CMK (cell line): ENCODE measurements around the gene SCN3A.

Source experiments
- DNase-seq: peaks from one replicate; pipeline ENCODE4 v3.0.0-alpha.2; 2010; ENCODE audit warnings: low read depth

SCN3A gene

GRCh38 chr2:165056564-165056963, 147.3 kb downstream of the SCN3A start:
- no peak for DNase-seq

DNA sequence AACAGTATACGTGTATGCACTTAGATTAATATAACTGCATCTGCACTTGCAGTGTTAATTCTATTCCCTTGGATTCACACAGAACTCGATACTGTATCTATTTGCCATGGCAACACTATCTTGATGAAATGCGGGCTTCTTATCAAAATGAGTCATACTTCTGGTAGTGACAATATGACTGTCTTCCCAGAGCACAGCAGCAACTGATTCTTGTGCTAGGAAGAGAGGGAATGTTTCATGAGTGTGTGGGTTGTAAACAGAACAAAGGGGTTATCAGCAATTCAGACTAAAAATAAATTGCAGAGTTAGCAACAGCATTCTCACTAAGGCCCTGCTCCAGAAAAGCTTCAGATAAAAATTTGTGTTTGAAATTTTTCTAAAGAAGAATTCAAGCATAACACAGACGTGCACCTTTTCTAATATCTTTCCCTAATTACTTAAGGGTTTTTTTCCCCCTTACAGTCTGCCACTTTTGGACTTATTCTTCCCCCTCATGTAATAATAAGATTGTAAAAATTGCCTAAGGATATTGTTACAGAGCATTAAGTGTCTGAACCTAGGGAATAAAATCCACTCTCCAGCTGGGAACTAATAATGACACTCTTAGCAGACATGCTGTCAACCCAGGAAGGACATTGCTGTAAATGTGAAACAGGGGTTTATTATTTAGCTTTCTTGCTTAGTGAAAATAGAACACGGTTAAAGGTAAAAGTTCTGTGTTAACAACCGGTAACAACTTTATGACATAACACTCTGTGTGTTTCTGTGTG, 148.6 kb downstream of the SCN3A start:
- DNase-seq: no peak

GRCh38 chr2:165054652-165055051, 149.2 kb downstream of the SCN3A start:
- DNase-seq: no peak

GRCh38 chr2:165044505-165045303, 159.1 kb downstream of the SCN3A start:
- DNase-seq: no peak
